A549 treated with CpdA at 1 μM for 4 hours (cell line): ENCODE results near the gene ANKH. TPM values are rescaled to one million over a fixed set of nuclear protein-coding genes. Genes with fewer than 3 reads are reported as not detected.

ENCODE experiments used
- total RNA-seq: library from RNA; stranded (reverse); fragments of 200-300 nt; extraction: Qiagen RNA extraction; gene quantifications from 5 replicates; pipeline ENCODE4 v1.2.3, GENCODE V29; 2022; ENCODE audit warnings: low read depth

ANKH gene
- total RNA-seq = 14.4 to 25.0 TPM (median 20.4 TPM) in 5 replicates

GRCh38 chr5:14871214-14872069, at the start of gene ANKH:
Gene ANKH (minus strand): TSS chr5:14871778. CDS start chr5:14871447, 331 bp downstream.

GRCh38 chr5:14664270-14665100, 207.1 kb downstream of the ANKH start, which contains the start of gene OTULIN:
Gene OTULIN (plus strand): TSS chr5:14664718. CDS start chr5:14664826, 108 bp downstream.

Other genes with a start within 250 kb of the ANKH start
- gene OTULIN, start 207.1 kb downstream of the ANKH start, total RNA-seq = 17.5 to 24.9 TPM (median 21.0 TPM) in 5 replicates